Measurements from ENCODE around the gene EMP1. TPM values are rescaled to one million over a fixed set of nuclear protein-coding genes. Genes with fewer than 3 reads are reported as not detected.

EMP1 gene
- polyA plus RNA-seq, 1 donor from 2014 or later: 0.33 TPM

- Histone ChIP-seq H3K36me3 (ENCODE audit: insufficient read depth, low read length) (no peaks in the 10 kb centered on the region), H3K4me2 (ENCODE audit: low read length) (no peak overlapping the region), H3F3A (ENCODE audit: insufficient read depth, low read length, poor library complexity, severe bottlenecking) (no peaks in the 10 kb centered on the region), H4K20me1 (ENCODE audit: insufficient read depth) (no peaks in the 10 kb centered on the region), H3K9ac (ENCODE audit: low read length) (no peak overlapping the region), H2AFZ (ENCODE audit: low read depth, low read length) (no peak overlapping the region), H3K27ac (ENCODE audit: low read length) (no peak overlapping the region), H3K4me3 (ENCODE audit: low read length) (no peak overlapping the region), H3K9me2 (ENCODE audit: insufficient read depth, low read length) (no peaks in the 10 kb centered on the region), H3K9me3 (ENCODE audit: low read length) (no peaks in the 10 kb centered on the region), H3K27me3 (ENCODE audit: insufficient read depth, low read depth, low read length) (no peaks in the 10 kb centered on the region), H3K79me2 (replicated peaks; ENCODE audit: insufficient read depth, low read length) (no peaks in the 10 kb centered on the region)
- TF ChIP-seq RAD21 (conservative IDR thresholded peaks at IDR 0.05): no peak
These were observed 33.6 kb upstream of the EMP1 start for GRCh38 chr12:13162904-13163303.

DNA sequence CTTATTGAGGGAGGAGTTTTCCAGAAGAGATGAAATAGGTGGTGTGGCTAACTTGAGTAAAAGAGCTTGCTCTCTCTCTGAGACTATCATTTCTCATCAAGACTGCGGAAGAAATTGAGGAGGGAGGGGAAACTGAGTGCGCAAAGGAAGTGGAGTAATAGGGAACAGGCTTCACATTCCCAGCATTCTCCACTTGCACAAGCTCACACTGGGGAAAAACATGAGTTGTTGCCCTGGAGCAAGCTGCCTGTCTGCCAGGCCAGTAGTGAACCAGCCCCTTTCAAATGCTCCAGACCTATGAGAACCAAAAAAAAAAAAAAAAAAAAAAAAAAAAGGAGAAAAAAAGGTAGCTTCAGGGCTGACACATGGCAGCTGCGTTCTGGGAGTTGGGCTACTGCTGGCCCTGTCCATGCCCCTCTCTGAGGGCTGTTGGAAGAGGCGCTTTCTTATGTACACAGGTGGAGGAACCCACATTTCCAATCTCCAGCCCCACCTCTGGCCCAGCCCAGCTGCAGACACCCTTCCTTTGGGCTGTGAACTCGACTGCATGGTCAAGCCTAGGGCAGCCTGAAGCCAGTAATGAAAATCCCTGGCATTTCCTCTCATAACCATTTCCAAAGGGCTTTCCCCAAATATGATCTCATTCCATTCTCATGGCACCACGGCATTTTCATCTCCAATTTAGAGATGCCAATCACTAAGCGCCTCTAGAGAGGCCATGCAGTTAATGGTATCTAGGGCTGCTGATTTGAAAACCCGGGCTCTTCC, 32.5 kb upstream of the EMP1 start:
- no peaks in the 10 kb centered on the region for H3K9me2 ChIP-seq (ENCODE audit: insufficient read depth, low read length)
- H3K9ac ChIP-seq (ENCODE audit: low read length): no peak overlapping the region
- H3K36me3 ChIP-seq (ENCODE audit: insufficient read depth, low read length): no peaks in the 10 kb centered on the region
- no peak overlapping the region for H3K4me2 ChIP-seq (ENCODE audit: low read length)
- no peaks in the 10 kb centered on the region for H3K9me3 ChIP-seq (ENCODE audit: low read length)
- no peak overlapping the region for H2AFZ ChIP-seq (ENCODE audit: low read depth, low read length)
- no peak overlapping the region for H3K4me3 ChIP-seq (ENCODE audit: low read length)
- no peak for TF ChIP-seq EZH2 (IDR thresholded peaks at IDR 0.05; ENCODE audit: borderline replicate concordance, insufficient read depth, low read length, poor library complexity, severe bottlenecking)
- no peak for TF ChIP-seq CTCF (IDR thresholded peaks at IDR 0.05; ENCODE audit: poor library complexity, severe bottlenecking)
- no peak for TF ChIP-seq POLR2AphosphoS5 (IDR thresholded peaks at IDR 0.05)
- H3K27ac ChIP-seq (ENCODE audit: low read length): no peak overlapping the region
- H3F3A ChIP-seq (ENCODE audit: insufficient read depth, low read length, poor library complexity, severe bottlenecking): no peaks in the 10 kb centered on the region
- no peaks in the 10 kb centered on the region for H3K79me2 ChIP-seq (replicated peaks; ENCODE audit: insufficient read depth, low read length)
- H4K20me1 ChIP-seq (ENCODE audit: insufficient read depth): no peaks in the 10 kb centered on the region
- no peaks in the 10 kb centered on the region for H3K27me3 ChIP-seq (ENCODE audit: insufficient read depth, low read depth, low read length)

- no peaks in the 10 kb centered on the region for H3K9me3 ChIP-seq (ENCODE audit: low read length)
- H3K9me2 ChIP-seq (ENCODE audit: insufficient read depth, low read length): no peaks in the 10 kb centered on the region
- H3K27me3 ChIP-seq (ENCODE audit: insufficient read depth, low read depth, low read length): no peaks in the 10 kb centered on the region
- no peak for TF ChIP-seq MXI1 (conservative IDR thresholded peaks at IDR 0.05; ENCODE audit: poor library complexity, severe bottlenecking)
- H3K4me3 ChIP-seq (ENCODE audit: low read length): no peak overlapping the region
- no peak overlapping the region for H2AFZ ChIP-seq (ENCODE audit: low read depth, low read length)
- H3K4me2 ChIP-seq (ENCODE audit: low read length): no peak overlapping the region
- no peaks in the 10 kb centered on the region for H4K20me1 ChIP-seq (ENCODE audit: insufficient read depth)
- no peak overlapping the region for H3K9ac ChIP-seq (ENCODE audit: low read length)
- no peaks in the 10 kb centered on the region for H3K79me2 ChIP-seq (replicated peaks; ENCODE audit: insufficient read depth, low read length)
- no peak overlapping the region for H3K27ac ChIP-seq (ENCODE audit: low read length)
- no peaks in the 10 kb centered on the region for H3F3A ChIP-seq (ENCODE audit: insufficient read depth, low read length, poor library complexity, severe bottlenecking)
- no peaks in the 10 kb centered on the region for H3K36me3 ChIP-seq (ENCODE audit: insufficient read depth, low read length)
These were observed 31.5 kb upstream of the EMP1 start for GRCh38 chr12:13164921-13165616.

DNA sequence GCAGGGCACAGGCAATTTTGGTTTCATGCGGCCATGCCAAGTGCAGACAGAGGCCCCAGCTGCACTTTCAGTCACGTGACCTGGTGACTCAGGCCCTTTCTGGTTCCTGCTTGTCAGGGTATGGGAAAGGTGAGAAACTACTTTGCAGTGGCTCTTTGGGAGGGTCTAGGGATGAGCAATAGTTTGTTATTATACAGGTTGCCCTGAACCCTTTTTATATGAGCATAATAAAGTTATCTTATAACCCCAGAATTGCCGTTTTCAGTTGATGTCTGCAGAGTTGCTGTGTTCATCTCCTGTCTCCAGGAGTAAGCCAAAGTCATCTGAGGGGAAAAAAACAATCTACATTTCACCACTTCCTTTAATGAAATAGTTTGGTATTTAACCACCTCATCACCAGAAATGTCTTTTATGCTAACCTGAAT, 30.9 kb upstream of the EMP1 start:
- Histone ChIP-seq H2AFZ (ENCODE audit: low read depth, low read length) (no peak overlapping the region), H3K4me2 (ENCODE audit: low read length) (no peak overlapping the region), H3K27me3 (ENCODE audit: insufficient read depth, low read depth, low read length) (no peaks in the 10 kb centered on the region)
- TF ChIP-seq MXI1 (conservative IDR thresholded peaks at IDR 0.05; ENCODE audit: poor library complexity, severe bottlenecking) (no peak), CTCF (IDR thresholded peaks at IDR 0.05; ENCODE audit: poor library complexity, severe bottlenecking) (no peak), EZH2 (IDR thresholded peaks at IDR 0.05; ENCODE audit: borderline replicate concordance, insufficient read depth, low read length, poor library complexity, severe bottlenecking) (no peak), TAF1 (IDR thresholded peaks at IDR 0.05; ENCODE audit: low read depth) (no peak), RAD21 (conservative IDR thresholded peaks at IDR 0.05) (no peak), SMC3 (conservative IDR thresholded peaks at IDR 0.05; ENCODE audit: poor library complexity) (no peak), POLR2AphosphoS5 (IDR thresholded peaks at IDR 0.05) (no peak), EP300 (conservative IDR thresholded peaks at IDR 0.05; ENCODE audit: poor library complexity, severe bottlenecking) (no peak)

More for the DNA sequence above, 30.9 kb upstream of the EMP1 start:
- no peaks in the 10 kb centered on the region for H3K36me3 ChIP-seq (ENCODE audit: insufficient read depth, low read length)
- H4K20me1 ChIP-seq (ENCODE audit: insufficient read depth): no peaks in the 10 kb centered on the region
- H3K4me3 ChIP-seq (ENCODE audit: low read length): no peak overlapping the region
- no peaks in the 10 kb centered on the region for H3F3A ChIP-seq (ENCODE audit: insufficient read depth, low read length, poor library complexity, severe bottlenecking)
- H3K79me2 ChIP-seq (replicated peaks; ENCODE audit: insufficient read depth, low read length): no peaks in the 10 kb centered on the region
- H3K9ac ChIP-seq (ENCODE audit: low read length): no peak overlapping the region
- H3K27ac ChIP-seq (ENCODE audit: low read length): no peak overlapping the region
- H3K9me2 ChIP-seq (ENCODE audit: insufficient read depth, low read length): no peaks in the 10 kb centered on the region
- H3K9me3 ChIP-seq (ENCODE audit: low read length): no peaks in the 10 kb centered on the region
